HepG2 (cell line): ENCODE measurements around the gene SUPT20HL2. TPM values are rescaled to one million over a fixed set of nuclear protein-coding genes. Genes with fewer than 3 reads are reported as not detected.

ENCODE experiments used
- ATAC-seq: fragments of 200-7000 bp; cut with Tn5 transposase; 3 replicates; pipeline ENCODE4 v1.9.1; 2020; ENCODE audit warnings: mild to moderate bottlenecking, moderate library complexity
- BruUV-seq: library from RNA; stranded (reverse); fragments of 400-500 nt; replicated peaks from 2 replicates; lab custom pipeline; 2021; lab: Mats Ljungman, UMichigan
- CTCF ChIA-PET: fragments of 300-600 bp; formaldehyde crosslinking; extraction: SDS; loops from one replicate; lab custom pipeline; 2021; ENCODE audit warnings: low total read pairs, inconsistent platforms, low intra/inter-chr PET ratio; lab: Yijun Ruan, JAX
- POLR2A ChIA-PET: fragments of 350-600 bp; sonication (Branson Sonifier 250); formaldehyde crosslinking; loops from one replicate; lab custom pipeline; 2020; ENCODE audit warnings: antibody characterized with exemption, inconsistent platforms; lab: Yijun Ruan, JAX
- DNase-seq: peaks from one replicate; pipeline ENCODE4 v3.0.0-alpha.2; 2015; ENCODE audit warnings: low spot score
- FAIRE-seq: peaks from 3 replicates; lab custom pipeline; 2011; peaks lifted over from hg19 to GRCh38; lab: Jason Lieb, UNC
- H2AFZ ChIP-seq: one replicate; pipeline ENCODE4 v1.6.1; 2011; ENCODE audit warnings: low read length, inconsistent platforms
- H3K27ac ChIP-seq: fragments of 300-600 bp; 3 replicates; pipeline ENCODE4 v1.8.0; 2011; ENCODE audit warnings: mixed run types, mild to moderate bottlenecking, mixed read lengths, low read length, inconsistent platforms; ENCODE audit not compliant: insufficient read depth; ENCODE audit errors: extremely low read length
- H3K27me3 ChIP-seq, 2 experiments: fragments of 200-600 bp in 1 of 2; 2 replicates in 1 of 2; 3 replicates in 1 of 2; pipeline versions ENCODE4 v1.6.0 to v1.8.0; 2011; ENCODE audit warnings: low read length in 2 of 2, mild to moderate bottlenecking in 2 of 2, moderate library complexity in 2 of 2, inconsistent platforms in 1 of 2; ENCODE audit not compliant: insufficient read depth in 2 of 2, control insufficient read depth in 1 of 2
- H3K36me3 ChIP-seq, 2 experiments: fragments of 200-600 bp in 1 of 2; replicated peaks in 1 of 2; 2 replicates in 1 of 2; 3 replicates in 1 of 2; pipeline versions ENCODE4 v1.5.1 to v1.8.0; 2011; ENCODE audit warnings: low read length in 2 of 2, inconsistent platforms in 1 of 2; ENCODE audit not compliant: insufficient read depth in 2 of 2, control insufficient read depth in 1 of 2
- H3K4me1 ChIP-seq: 2 replicates; pipeline ENCODE4 v1.5.1; 2012; ENCODE audit warnings: low read length, inconsistent platforms; ENCODE audit not compliant: insufficient read depth
- H3K4me2 ChIP-seq: 2 replicates; pipeline ENCODE4 v1.6.0; 2011; ENCODE audit warnings: low read depth, low read length, inconsistent platforms
- H3K4me3 ChIP-seq, 3 experiments: fragments of 200-600 bp in 1 of 3; sonication (generic), shearing (Covaris generic) in 1 of 3; replicated peaks in 1 of 3; 2 replicates each; pipeline ENCODE4 v1.5.1; 2011 to 2016; ENCODE audit warnings: low read length in 3 of 3, inconsistent platforms in 2 of 3, low read depth in 2 of 3, mild to moderate bottlenecking in 2 of 3, control low read depth in 1 of 3, mixed read lengths in 1 of 3; ENCODE audit not compliant: insufficient read depth in 1 of 3
- H3K79me2 ChIP-seq: one replicate; pipeline ENCODE4 v1.6.1; 2011; ENCODE audit warnings: low read length, inconsistent platforms; ENCODE audit not compliant: insufficient read depth
- H3K9ac ChIP-seq: 2 replicates; pipeline ENCODE4 v1.6.0; 2011; ENCODE audit warnings: mild to moderate bottlenecking, low read depth, low read length, inconsistent platforms; ENCODE audit not compliant: insufficient read depth
- H3K9me3 ChIP-seq: 2 replicates; pipeline ENCODE4 v1.5.1; 2012; ENCODE audit warnings: mild to moderate bottlenecking, low read length
- H4K20me1 ChIP-seq: 2 replicates; pipeline ENCODE4 v1.6.0; 2011; ENCODE audit warnings: inconsistent platforms, mild to moderate bottlenecking, low read length, moderate library complexity; ENCODE audit not compliant: insufficient read depth
- ASH2L ChIP-seq: fragments of 300-600, 200-600 bp; sonication (generic); IDR thresholded peaks from 2 replicates; pipeline ENCODE4 v1.7.0; 2017; ENCODE audit warnings: low read depth, mild to moderate bottlenecking, moderate library complexity, mixed read lengths, low read length; ENCODE audit not compliant: insufficient read length
- DZIP1 ChIP-seq: sonication (generic); formaldehyde crosslinking; IDR thresholded peaks from 2 replicates; pipeline ENCODE4 v1.5.0; 2020; ENCODE audit warnings: mild to moderate bottlenecking, missing genetic modification reagents
- HOXA7 ChIP-seq: sonication (generic); formaldehyde crosslinking; IDR thresholded peaks from 2 replicates; pipeline ENCODE4 v1.8.1; 2022; ENCODE audit warnings: mild to moderate bottlenecking, missing genetic modification reagents, moderate library complexity
- MED13 ChIP-seq: sonication (generic); formaldehyde crosslinking; IDR thresholded peaks from 2 replicates; pipeline ENCODE4 v1.5.0; 2020; ENCODE audit warnings: missing genetic modification reagents
- MLX ChIP-seq: IDR thresholded peaks from 2 replicates; pipeline ENCODE4 v1.6.1; 2016
- NFKB2 ChIP-seq: sonication (generic); formaldehyde crosslinking; IDR thresholded peaks from 2 replicates; pipeline ENCODE4 v1.4.0; 2020; ENCODE audit warnings: missing genetic modification reagents, borderline replicate concordance
- RELA ChIP-seq: sonication (generic); formaldehyde crosslinking; IDR thresholded peaks from 2 replicates; pipeline ENCODE4 v1.4.0; 2020; ENCODE audit warnings: missing genetic modification reagents
- SNAI1 ChIP-seq: sonication (generic); formaldehyde crosslinking; IDR thresholded peaks from 2 replicates; pipeline ENCODE4 v1.5.0; 2020; ENCODE audit warnings: mild to moderate bottlenecking, missing genetic modification reagents, borderline replicate concordance
- TEAD3 ChIP-seq: optimal IDR thresholded peaks from 2 replicates; pipeline ENCODE3; 2016; ENCODE audit warnings: borderline replicate concordance
- ZBTB21 ChIP-seq: sonication (generic); formaldehyde crosslinking; IDR thresholded peaks from 2 replicates; pipeline ENCODE4 v1.4.0; 2020; ENCODE audit warnings: missing genetic modification reagents
- ZBTB3 ChIP-seq: sonication (generic); formaldehyde crosslinking; IDR thresholded peaks from 2 replicates; pipeline ENCODE4 v1.4.0; 2020; ENCODE audit warnings: low read depth, mild to moderate bottlenecking, moderate library complexity, missing genetic modification reagents, borderline replicate concordance
- ZFX ChIP-seq: sonication (generic); formaldehyde crosslinking; IDR thresholded peaks from 2 replicates; pipeline ENCODE4 v1.4.0; 2020; ENCODE audit warnings: mild to moderate bottlenecking, low read depth, missing genetic modification reagents, moderate library complexity
- ZNF205 ChIP-seq: IDR thresholded peaks from 2 replicates; pipeline ENCODE4 v1.6.1; 2018; ENCODE audit warnings: missing biosample characterization, missing genetic modification reagents
- ZNF326 ChIP-seq: sonication (generic); formaldehyde crosslinking; IDR thresholded peaks from 2 replicates; pipeline ENCODE4 v1.4.0; 2020; ENCODE audit warnings: missing genetic modification reagents, borderline replicate concordance
- ZNF704 ChIP-seq: sonication (generic); formaldehyde crosslinking; IDR thresholded peaks from 2 replicates; pipeline ENCODE4 v1.8.1; 2023; ENCODE audit warnings: mild to moderate bottlenecking, inconsistent platforms, moderate library complexity, missing genetic modification reagents, borderline replicate concordance
- ZNF782 ChIP-seq: sonication (generic); formaldehyde crosslinking; IDR thresholded peaks from 2 replicates; pipeline ENCODE4 v1.4.0; 2020; ENCODE audit warnings: missing genetic modification reagents, mild to moderate bottlenecking, borderline replicate concordance
- in situ Hi-C: cut with HindIII; loops from 2 replicates; pipeline ENCODE4 v1.10.0; 2017; ENCODE audit warnings: low pct_unique_long_range_greater_than_20kb; ENCODE audit not compliant: extremely low pct_ligation_motif_present
- intact Hi-C: fragments of 100-400 bp; cut with micrococcal nuclease; formaldehyde crosslinking; loops from one replicate; pipeline ENCODE4 v1.10.0; 2022; ENCODE audit not compliant: unreplicated experiment
- polyA plus RNA-seq, 8 experiments: library from polyadenylated mRNA; depleted of rRNA in 3 of 8; stranded (reverse) in 7 of 8; unstranded in 1 of 8; fragments of >200 nt; fragmentation: Illumina TruSeq in 4 of 8; extraction: Trizol in 4 of 8; gene quantifications; 2 replicates each; pipeline versions ENCODE4 v1.2.1 to v1.2.3, GENCODE V29; 2011 to 2016; ENCODE audit warnings: low read depth in 4 of 8, missing spikeins in 1 of 8, mixed read lengths in 1 of 8; ENCODE audit not compliant: insufficient read depth in 1 of 8
- total RNA-seq, 5 experiments: library from RNA; depleted of rRNA; stranded (reverse); fragments of >200 nt; fragmentation: Illumina TruSeq; extraction: Trizol; gene quantifications; 2 replicates each; pipeline ENCODE4 v1.2.3, GENCODE V29; 2016; ENCODE audit warnings: low read depth in 1 of 5

Gene SUPT20HL2
- total and polyA plus RNA-seq, 2 of the 13 experiments (the other 11 are each of a cell fraction or from before 2014, with no cell fraction given): not detected

- no peak for TF ChIP-seq ZNF205
- TF ChIP-seq TEAD3 (CRISPR knock-in tag): no peak
- TF ChIP-seq ZBTB3 (CRISPR knock-in tag): no peak
- no peak for TF ChIP-seq MLX (CRISPR knock-in tag)
- no peak for TF ChIP-seq ZBTB21 (CRISPR knock-in tag)
- no peak for TF ChIP-seq MED13 (CRISPR knock-in tag)
- no peak for TF ChIP-seq DZIP1 (CRISPR knock-in tag)
- no peak for TF ChIP-seq ZNF782 (CRISPR knock-in tag)
- TF ChIP-seq ZNF704 (CRISPR knock-in tag): no peak
- TF ChIP-seq ZNF326 (CRISPR knock-in tag): no peak
- no peak for TF ChIP-seq NFKB2 (CRISPR knock-in tag)
- TF ChIP-seq ZFX (CRISPR knock-in tag): no peak
- no peak for TF ChIP-seq SNAI1
- TF ChIP-seq HOXA7 (CRISPR knock-in tag): no peak
- TF ChIP-seq RELA: no peak
- TF ChIP-seq ASH2L: no peak
- ATAC-seq (no peak), DNase-seq (no peak), FAIRE-seq (no peak)
- Histone ChIP-seq H3K9me3 (no peaks in the 10 kb centered on the region), H4K20me1 (no peaks in the 10 kb centered on the region), H3K4me1 (no peaks in the 10 kb centered on the region), H3K27me3 (no peaks in the 10 kb centered on the region), H3K36me3 (no peaks in the 10 kb centered on the region), H3K9ac (no peak overlapping the region), H3K79me2 (no peaks in the 10 kb centered on the region), H3K4me2 (no peak overlapping the region), H3K27ac (no peak overlapping the region), H3K4me3 (no peak overlapping the region), H2AFZ (no peak overlapping the region)
- CTCF ChIA-PET: no interaction called here
- intact Hi-C loops: no loop called here
- in situ Hi-C loops: no loop called here
- POLR2A ChIA-PET: no interaction called here
- no TSS peak for BruUV-seq
These were observed 43.2 kb upstream of the SUPT20HL2 start for GRCh38 chrX:24357106-24357505.
